ENCODE data around the gene CCIN.

DNA sequence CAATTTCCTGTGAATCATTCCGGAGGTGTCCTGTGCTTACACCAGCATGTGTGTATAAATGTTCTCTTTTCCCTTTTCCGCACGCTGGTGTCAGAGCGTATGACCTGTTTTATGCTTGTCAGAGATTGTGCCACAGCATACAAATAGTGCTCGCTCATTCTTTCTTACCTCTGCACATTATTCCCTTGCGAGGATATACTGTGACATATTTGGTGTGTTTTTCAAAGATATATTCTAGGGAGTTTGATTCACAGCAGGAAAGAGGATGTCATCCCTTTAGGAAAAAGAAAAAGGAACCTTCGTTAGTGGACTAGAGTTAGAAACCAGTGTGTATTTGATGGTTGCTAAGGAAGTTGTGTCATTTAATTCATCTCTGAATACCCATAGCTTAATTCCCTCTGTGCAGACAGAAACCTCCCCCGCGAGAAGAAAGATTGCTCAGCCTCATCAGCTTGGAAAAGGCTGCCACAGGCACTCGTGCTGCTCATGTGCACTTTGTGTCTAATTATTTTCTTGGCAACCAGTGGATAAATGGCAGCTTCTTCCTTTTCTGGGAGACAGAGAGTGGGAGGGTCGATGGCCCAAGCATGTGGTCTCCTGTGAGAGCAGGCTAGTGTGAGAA, 14.7 kb upstream of the CCIN start:
- no peak for TF ChIP-seq POLR2A (IDR thresholded peaks at IDR 0.05)
- TF ChIP-seq POLR2AphosphoS5 (IDR thresholded peaks at IDR 0.05) = no peak
- TF ChIP-seq, protein P1, sequence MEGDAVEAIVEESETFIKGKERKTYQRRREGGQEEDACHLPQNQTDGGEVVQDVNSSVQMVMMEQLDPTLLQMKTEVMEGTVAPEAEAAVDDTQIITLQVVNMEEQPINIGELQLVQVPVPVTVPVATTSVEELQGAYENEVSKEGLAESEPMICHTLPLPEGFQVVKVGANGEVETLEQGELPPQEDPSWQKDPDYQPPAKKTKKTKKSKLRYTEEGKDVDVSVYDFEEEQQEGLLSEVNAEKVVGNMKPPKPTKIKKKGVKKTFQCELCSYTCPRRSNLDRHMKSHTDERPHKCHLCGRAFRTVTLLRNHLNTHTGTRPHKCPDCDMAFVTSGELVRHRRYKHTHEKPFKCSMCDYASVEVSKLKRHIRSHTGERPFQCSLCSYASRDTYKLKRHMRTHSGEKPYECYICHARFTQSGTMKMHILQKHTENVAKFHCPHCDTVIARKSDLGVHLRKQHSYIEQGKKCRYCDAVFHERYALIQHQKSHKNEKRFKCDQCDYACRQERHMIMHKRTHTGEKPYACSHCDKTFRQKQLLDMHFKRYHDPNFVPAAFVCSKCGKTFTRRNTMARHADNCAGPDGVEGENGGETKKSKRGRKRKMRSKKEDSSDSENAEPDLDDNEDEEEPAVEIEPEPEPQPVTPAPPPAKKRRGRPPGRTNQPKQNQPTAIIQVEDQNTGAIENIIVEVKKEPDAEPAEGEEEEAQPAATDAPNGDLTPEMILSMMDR (IDR thresholded peaks at IDR 0.05) = no peak

All from suprapubic skin (tissue), 4 donors.